ENCODE data around the gene SFXN5. TPM values are rescaled to one million over a fixed set of nuclear protein-coding genes. Genes with fewer than 3 reads are reported as not detected.

SFXN5 gene
- polyA plus RNA-seq, 1 donor (not counting 4 experiments of a cell fraction or from before 2014, with no cell fraction given): 6.3 TPM

DNA sequence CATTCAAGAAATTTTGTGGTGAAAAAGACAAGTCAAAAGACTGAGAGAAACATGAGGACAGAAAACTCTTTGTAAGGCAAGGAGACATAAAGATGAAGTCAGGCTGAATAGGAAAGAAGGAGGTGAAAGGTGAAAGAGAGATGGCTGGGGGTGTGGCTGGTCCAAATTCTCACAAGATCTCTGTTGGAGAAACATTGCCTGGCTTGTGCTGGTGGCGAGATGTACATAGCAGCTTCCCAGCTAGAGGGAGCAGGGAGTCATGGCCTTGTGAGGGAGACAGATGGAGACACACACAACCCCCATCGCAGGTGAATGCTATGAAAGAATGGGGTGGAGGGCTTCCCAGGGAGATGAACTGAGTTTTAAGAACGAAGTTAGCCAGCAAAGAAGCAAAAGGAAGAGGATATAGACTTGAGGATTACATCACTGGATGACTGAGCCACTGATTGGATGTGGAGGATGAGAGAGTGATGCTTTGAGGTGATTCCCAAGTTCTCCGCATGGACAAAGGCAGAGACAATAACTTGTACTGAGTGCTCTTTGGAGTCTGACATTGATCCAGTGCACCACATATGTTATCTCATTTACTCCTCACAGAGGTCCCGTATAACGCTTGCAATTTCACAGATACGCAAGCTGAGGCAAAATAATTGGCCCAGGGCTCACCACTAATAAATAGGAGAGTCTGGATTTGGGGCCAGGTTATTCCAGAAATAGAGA lies 157.9 kb downstream of the SFXN5 start:
- H3K9ac ChIP-seq (ENCODE audit: control insufficient read depth, extremely low read depth, insufficient read depth, low read length): no peak overlapping the region
- H3K4me3 ChIP-seq (ENCODE audit: control insufficient read depth in 2 of 3, extremely low read depth in 1 of 3, insufficient read depth in 2 of 3, low read depth in 1 of 3, low read length in 3 of 3): no peak overlapping the region
- dilution Hi-C loops (cut with MboI; ENCODE audit: extremely low pct_ligation_motif_present, low sequenced_read_pairs): no loop called here
- H3K9me3 ChIP-seq (ENCODE audit: control insufficient read depth, low read depth, low read length): no peaks in the 10 kb centered on the region
- peaks cover 17% of the 10 kb centered on the region for H3K4me1 ChIP-seq (ENCODE audit: control insufficient read depth, extremely low read depth, insufficient read depth, low read length)
- peaks cover 71% of the 10 kb centered on the region for H3K27me3 ChIP-seq (ENCODE audit: control insufficient read depth, extremely low read depth, insufficient read depth, low read length)
- peak; percentile 81 for TF ChIP-seq EZH2 (IDR thresholded peaks at IDR 0.05; ENCODE audit: low read length)
- TF ChIP-seq, protein P1, sequence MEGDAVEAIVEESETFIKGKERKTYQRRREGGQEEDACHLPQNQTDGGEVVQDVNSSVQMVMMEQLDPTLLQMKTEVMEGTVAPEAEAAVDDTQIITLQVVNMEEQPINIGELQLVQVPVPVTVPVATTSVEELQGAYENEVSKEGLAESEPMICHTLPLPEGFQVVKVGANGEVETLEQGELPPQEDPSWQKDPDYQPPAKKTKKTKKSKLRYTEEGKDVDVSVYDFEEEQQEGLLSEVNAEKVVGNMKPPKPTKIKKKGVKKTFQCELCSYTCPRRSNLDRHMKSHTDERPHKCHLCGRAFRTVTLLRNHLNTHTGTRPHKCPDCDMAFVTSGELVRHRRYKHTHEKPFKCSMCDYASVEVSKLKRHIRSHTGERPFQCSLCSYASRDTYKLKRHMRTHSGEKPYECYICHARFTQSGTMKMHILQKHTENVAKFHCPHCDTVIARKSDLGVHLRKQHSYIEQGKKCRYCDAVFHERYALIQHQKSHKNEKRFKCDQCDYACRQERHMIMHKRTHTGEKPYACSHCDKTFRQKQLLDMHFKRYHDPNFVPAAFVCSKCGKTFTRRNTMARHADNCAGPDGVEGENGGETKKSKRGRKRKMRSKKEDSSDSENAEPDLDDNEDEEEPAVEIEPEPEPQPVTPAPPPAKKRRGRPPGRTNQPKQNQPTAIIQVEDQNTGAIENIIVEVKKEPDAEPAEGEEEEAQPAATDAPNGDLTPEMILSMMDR (optimal IDR thresholded peaks at IDR 0.05 in 1 of 3, IDR thresholded peaks at IDR 0.05 in 1 of 3, conservative IDR thresholded peaks at IDR 0.05 in 1 of 3; ENCODE audit: extremely low read depth in 1 of 3, insufficient read depth in 2 of 3, low read length in 3 of 3): peak in 2 of 3 experiments; percentile 31 to 45
- no peak overlapping the region for H3K27ac ChIP-seq (ENCODE audit: control insufficient read depth, insufficient read depth, low read length)
- DNase-seq (ENCODE audit: low read depth, low spot score) (no peak), FAIRE-seq (no peak)
- no peak overlapping the region for H2AFZ ChIP-seq (ENCODE audit: control insufficient read depth, low read length)
- H4K20me1 ChIP-seq (ENCODE audit: control insufficient read depth, extremely low read depth, insufficient read depth, low read length): peaks cover 8% of the 10 kb centered on the region
- H3K36me3 ChIP-seq (ENCODE audit: control insufficient read depth in 2 of 2, extremely low read depth in 1 of 2, insufficient read depth in 2 of 2, low read length in 2 of 2): no peaks in the 10 kb centered on the region
- no peaks in the 10 kb centered on the region for H3K79me2 ChIP-seq (ENCODE audit: control insufficient read depth, insufficient read depth, low read length)
- no peaks in the 10 kb centered on the region for H3K9me1 ChIP-seq (ENCODE audit: control insufficient read depth, extremely low read depth, insufficient read depth, low read length)
- no peak overlapping the region for H3K4me2 ChIP-seq (ENCODE audit: control insufficient read depth, extremely low read depth, insufficient read depth, low read depth, low read length)

DNA sequence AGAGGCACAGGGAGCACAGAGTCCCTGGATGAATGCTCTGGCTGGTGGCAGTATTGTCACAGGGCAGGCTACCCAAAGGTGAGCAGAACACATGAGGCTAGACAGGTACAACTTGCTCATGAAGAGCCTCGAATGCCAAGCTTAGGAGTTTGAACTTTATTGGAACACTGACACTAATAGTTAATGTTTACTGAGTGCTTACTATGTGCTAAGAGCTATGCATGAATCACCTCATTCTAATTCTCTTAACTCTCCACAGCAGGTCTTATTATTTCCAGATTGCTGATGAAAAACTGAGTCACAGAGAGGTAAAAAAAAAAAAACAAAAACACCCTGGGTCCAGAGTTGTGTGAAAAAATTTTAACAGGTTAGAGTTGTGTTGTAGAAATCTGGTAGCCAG lies 160.3 kb downstream of the SFXN5 start:
- H3K9me3 ChIP-seq (ENCODE audit: control insufficient read depth, low read depth, low read length): no peaks in the 10 kb centered on the region
- H4K20me1 ChIP-seq (ENCODE audit: control insufficient read depth, extremely low read depth, insufficient read depth, low read length): peaks cover 7% of the 10 kb centered on the region
- H2AFZ ChIP-seq (ENCODE audit: control insufficient read depth, low read length): no peak overlapping the region
- no peaks in the 10 kb centered on the region for H3K79me2 ChIP-seq (ENCODE audit: control insufficient read depth, insufficient read depth, low read length)
- H3K4me1 ChIP-seq (ENCODE audit: control insufficient read depth, extremely low read depth, insufficient read depth, low read length): peaks cover 3% of the 10 kb centered on the region
- H3K4me2 ChIP-seq (ENCODE audit: control insufficient read depth, extremely low read depth, insufficient read depth, low read depth, low read length): no peak overlapping the region
- DNase-seq (ENCODE audit: low read depth, low spot score) (no peak), FAIRE-seq (no peak)
- TF ChIP-seq, protein P1 (optimal IDR thresholded peaks at IDR 0.05 in 1 of 3, IDR thresholded peaks at IDR 0.05 in 1 of 3, conservative IDR thresholded peaks at IDR 0.05 in 1 of 3; ENCODE audit: extremely low read depth in 1 of 3, insufficient read depth in 2 of 3, low read length in 3 of 3): no peak
- no peak for TF ChIP-seq EZH2 (IDR thresholded peaks at IDR 0.05; ENCODE audit: low read length)
- dilution Hi-C loops (cut with MboI; ENCODE audit: extremely low pct_ligation_motif_present, low sequenced_read_pairs): no loop called here
- H3K9ac ChIP-seq (ENCODE audit: control insufficient read depth, extremely low read depth, insufficient read depth, low read length): no peak overlapping the region
- H3K9me1 ChIP-seq (ENCODE audit: control insufficient read depth, extremely low read depth, insufficient read depth, low read length): no peaks in the 10 kb centered on the region
- H3K27ac ChIP-seq (ENCODE audit: control insufficient read depth, insufficient read depth, low read length): no peak overlapping the region
- H3K36me3 ChIP-seq (ENCODE audit: control insufficient read depth in 2 of 2, extremely low read depth in 1 of 2, insufficient read depth in 2 of 2, low read length in 2 of 2): no peaks in the 10 kb centered on the region
- peaks cover 62% of the 10 kb centered on the region for H3K27me3 ChIP-seq (ENCODE audit: control insufficient read depth, extremely low read depth, insufficient read depth, low read length)
- H3K4me3 ChIP-seq (ENCODE audit: control insufficient read depth in 2 of 3, extremely low read depth in 1 of 3, insufficient read depth in 2 of 3, low read depth in 1 of 3, low read length in 3 of 3): no peak overlapping the region
